GM19023 (cell line): ENCODE data around the gene ZNF74.
A peak's percentile ranks its signal among the peaks of the same experiment; 100 is the strongest.
"Not testable (repeated sequence)": the region's sequence is repeated elsewhere in the genome, so short reads cannot be mapped to it uniquely, and the experiment has no call there.

Experiments used
- ATAC-seq: cut with Tn5 transposase; IDR thresholded peaks from one replicate; pipeline ENCODE4 v1.9.1; 2021; ENCODE audit warnings: mild to moderate bottlenecking, moderate library complexity; ENCODE audit not compliant: unreplicated experiment

ZNF74 gene

DNA sequence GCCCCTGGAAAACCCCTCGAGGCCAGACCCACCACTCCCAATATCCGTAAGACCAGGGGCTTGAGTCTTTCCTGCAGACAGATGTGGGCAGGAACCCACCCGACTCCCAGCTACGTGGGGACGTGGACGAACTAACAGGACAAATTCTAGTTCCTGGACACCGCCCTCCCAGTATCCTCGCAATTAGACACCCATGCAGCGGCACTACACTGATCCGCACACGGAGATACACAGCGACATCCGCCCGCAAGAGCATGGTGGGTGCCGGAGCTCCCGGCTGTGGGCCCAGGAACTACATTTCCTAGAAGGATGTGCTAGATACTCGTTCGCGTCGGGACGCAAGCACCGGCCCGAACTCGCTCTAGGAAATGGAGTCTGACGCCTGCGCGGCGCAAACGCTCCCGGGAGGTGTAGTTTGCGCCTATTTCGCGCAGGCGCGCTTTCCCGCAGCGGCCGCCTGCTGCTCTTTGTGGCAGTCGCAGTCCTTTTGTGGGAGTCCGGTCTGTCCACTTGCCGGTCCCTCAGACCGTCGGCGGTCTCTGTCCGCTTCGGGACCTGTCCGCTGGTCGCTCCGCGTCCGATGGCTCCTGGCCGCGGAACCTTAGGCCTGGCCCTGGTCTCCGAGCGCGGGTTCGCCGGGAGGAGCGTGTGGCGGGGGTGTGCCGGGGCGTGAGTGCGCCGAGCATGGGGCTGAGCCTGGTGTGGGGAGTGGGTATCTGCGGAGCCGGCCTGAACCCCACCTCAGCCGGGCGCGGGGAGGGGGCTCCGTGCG, at the start of gene ZNF74:
Gene ZNF74, plus strand, starts transcription at position 447 of the 772 bp plus-strand sequence. CDS start 478 bp downstream, outside the sequence.
- ATAC-seq: peak; percentile 69

DNA sequence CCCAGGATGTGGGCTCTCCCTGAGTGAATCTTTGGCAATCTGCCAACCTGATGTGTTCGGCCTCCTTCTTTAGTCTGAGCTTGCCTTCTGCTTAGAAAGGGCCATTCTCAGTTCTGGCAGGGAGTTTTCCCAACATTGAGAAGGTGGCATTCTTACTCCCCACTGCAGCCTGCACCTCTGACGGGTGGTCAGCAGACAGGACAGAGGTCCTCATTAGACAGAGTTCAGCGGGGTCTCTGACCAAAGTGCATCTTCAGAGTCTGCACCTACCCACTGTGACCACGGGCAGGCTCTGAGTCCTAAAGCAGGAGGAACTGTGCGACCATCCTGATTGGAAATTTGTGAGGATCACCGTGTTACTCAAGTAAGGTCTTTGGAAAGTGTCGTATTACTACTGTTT, 47.4 kb upstream of the ZNF74 start:
- not testable (repeated sequence) for ATAC-seq

DNA sequence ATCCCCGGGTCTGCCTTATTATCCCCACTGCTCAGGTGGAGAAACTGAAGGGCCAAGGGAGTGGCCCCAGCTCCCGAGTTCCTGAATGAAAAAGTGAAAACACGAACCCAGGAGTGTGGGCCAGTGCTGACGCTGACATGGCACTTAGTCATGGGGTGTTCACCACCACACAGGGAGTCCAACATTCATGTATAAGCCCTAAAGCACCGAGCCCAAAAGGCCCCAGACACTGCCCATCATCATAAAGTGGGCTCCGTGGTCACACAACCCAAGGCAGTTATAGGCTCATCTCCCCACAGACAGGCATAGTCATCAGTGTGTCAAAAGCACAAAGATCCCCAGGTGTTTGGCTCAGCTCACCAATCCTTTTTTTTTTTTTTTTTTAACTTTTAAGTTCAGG, 41.4 kb upstream of the ZNF74 start:
- not testable (repeated sequence) for ATAC-seq

DNA sequence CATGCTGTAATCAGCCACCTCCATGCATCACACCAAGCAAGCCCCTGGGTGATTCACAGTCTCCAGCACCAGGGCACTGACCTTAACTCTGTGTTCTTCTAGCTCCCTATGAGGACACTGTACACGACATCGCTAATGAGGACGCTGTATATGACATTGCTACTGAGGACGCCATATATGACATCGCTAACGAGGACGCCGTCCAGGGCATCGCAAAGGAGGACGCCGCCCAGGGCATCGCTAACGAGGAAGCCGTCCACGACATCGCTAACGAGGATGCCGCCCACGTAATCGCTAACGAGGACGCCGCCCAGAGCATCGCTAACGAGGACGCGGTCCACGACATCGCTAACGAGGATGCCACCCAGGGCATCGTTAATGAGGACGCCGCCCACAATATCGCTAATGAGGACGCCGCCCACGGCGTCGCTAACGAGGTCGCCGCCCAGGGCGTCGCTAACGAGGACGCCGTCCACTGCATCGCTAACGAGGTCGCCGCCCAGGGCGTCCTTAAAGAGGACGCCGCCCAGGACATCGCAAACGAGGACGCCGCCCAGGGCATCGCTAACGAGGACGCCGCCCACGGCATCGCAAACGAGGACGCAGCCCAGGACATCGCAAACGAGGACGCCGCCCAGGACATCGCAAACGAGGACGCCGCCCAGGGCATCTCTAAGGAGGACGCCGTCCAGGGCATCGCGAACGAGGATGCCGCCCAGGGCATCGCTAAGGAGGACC, 39.5 kb upstream of the ZNF74 start:
- no peak for ATAC-seq

DNA sequence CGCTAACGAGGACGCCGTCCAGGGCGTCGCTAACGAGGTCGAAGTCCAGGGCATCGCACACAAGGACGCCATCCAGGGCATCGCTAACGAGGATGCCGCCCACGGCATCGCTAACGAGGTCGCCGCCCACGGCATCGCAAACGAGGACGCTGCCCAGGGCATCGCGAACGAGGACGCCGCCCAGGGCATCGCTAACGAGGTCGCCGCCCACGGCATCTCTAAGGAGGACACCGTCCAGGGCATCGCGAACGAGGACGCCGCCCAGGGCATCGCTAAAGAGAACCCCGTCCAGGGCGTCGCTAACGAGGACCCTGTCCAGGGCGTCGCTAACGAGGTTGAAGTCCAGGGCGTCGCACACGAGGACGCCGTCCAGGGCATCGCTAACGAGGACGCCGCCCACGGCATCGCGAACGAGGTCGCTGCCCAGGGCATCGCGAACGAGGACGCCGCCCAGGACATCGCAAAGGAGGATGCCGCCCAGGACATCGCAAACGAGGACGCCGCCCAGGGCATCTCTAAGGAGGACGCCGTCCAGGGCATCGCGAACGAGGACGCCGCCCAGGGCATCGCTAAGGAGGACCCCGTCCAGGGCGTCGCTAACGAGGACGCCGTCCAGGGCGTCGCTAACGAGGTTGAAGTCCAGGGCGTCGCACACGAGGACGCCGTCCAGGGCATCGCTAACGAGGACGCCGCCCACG, 37.9 kb upstream of the ZNF74 start:
- ATAC-seq: not testable (repeated sequence)

DNA sequence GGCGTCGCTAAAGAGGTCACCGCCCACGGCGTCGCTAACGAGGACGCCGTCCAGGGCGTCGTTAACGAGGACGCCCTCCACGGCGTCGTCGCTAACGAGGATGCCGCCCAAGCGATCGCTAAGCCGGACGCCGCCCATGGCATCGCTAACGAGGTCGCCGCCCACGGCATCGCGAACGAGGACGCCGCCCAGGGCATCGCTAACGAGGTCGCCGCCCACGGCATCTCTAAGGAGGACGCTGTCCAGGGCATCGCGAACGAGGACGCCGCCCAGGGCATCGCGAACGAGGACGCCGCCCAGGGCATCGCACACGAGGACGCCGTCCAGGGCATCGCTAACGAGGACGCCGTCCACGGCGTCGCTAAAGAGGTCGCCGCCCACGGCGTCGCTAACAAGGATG, 37.0 kb upstream of the ZNF74 start:
- ATAC-seq: not testable (repeated sequence)

DNA sequence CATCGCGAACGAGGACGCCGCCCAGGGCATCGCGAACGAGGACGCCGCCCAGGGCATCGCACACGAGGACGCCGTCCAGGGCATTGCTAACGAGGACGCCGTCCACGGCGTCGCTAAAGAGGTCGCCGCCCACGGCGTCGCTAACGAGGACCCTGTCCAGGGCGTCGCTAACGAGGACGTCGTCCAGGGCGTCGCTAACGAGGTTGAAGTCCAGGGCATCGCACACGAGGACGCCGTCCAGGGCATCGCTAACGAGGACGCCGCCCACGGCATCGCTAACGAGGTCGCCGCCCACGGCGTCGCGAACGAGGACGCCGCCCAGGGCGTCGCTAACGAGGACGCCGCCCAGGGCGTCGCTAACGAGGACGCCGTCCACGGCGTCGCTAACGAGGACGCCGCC, 36.0 kb upstream of the ZNF74 start:
- ATAC-seq: not testable (repeated sequence)

DNA sequence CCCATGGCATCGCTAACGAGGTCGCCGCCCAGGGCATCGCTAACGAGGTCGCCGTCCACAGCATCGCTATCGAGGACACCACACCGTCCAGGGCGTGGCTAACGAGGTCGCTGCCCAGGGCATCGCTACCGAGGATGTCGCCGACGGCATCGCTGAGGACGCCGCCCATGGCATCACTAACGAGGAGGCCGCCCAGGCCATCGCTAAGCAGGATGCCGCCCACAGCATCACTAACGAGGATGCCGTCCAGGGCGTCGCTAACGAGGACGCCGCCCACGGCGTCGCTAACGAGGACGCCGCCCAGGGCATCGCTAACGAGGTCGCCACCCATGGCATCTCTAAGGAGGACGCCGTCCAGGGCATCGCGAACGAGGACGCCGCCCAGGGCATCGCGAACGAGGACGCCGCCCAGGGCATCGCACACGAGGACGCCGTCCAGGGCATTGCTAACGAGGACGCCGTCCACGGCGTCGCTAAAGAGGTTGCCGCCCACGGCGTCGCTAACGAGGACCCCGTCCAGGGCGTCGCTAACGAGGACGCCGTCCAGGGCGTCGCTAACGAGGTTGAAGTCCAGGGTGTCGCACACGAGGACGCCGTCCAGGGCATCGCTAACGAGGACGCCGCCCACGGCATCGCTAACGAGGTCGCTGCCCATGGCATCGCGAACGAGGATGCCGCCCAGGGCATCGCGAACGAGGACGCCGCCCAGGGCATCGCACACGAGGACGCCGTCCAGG, 35.3 kb upstream of the ZNF74 start:
- ATAC-seq: not testable (repeated sequence)

DNA sequence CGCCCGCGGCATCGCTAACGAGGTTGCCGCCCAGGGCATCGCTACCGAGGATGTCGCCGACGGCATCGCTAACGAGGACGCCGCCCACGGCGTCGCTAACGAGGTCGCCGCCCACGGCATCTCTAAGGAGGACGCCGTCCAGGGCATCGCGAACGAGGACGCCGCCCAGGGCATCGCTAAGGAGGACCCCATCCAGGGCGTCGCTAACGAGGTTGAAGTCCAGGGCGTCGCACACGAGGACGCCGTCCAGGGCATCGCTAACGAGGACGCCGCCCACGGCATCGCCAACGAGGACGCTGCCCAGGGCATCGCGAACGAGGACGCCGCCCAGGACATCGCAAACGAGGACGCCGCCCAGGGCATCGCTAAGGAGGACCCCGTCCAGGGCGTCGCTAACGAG, 33.7 kb upstream of the ZNF74 start:
- not testable (repeated sequence) for ATAC-seq

DNA sequence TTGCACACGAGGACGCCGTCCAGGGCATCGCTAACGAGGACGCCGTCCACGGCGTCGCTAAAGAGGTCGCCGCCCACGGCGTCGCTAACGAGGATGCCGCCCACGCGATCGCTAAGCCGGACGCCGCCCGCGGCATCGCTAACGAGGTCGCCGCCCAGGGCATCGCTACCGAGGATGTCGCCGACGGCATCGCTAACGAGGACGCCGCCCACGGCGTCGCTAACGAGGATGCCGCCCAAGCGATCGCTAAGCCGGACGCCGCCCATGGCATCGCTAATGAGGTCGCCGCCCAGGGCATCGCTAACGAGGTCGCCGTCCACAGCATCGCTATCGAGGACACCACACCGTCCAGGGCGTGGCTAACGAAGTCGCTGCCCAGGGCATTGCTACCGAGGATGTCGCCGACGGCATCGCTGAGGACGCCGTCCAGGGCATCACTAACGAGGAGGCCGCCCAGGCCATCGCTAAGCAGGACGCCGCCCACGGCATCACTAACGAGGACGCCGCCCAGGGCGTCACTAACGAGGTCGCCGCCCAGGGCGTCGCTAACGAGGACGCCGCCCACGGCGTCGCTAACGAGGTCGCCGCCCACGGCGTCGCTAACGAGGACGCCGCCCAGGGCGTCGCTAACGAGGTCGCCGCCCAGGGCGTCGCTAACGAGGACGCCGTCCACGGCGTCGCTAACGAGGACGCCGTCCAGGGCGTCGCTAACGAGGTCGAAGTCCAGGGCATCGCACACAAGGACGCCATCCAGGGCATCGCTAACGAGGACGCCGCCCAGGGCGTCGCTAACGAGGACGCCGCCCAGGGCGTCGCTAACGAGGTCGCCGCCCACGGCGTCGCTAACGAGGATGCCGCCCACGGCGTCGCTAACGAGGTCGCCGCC, 32.8 kb upstream of the ZNF74 start:
- not testable (repeated sequence) for ATAC-seq

DNA sequence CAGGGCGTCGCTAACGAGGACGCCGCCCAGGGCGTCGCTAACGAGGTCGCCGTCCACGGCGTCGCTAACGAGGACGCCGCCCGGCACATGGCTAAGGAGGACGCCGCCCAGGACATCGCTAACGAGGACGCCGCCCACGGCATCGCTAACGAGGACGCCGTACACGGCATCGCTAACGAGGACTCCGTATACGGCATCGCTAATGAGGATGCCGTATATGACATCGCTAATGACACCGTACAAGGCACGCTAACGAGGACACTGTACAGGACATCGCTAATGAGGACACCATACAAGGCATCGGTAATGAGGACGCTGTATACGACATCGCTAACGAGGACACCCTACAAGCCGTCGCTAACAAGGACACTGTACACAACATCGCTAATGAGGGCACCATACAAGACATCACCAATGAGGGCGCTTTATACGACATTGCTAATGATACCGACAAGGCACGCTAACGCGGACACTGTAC, 32.2 kb upstream of the ZNF74 start:
- ATAC-seq: not testable (repeated sequence)

DNA sequence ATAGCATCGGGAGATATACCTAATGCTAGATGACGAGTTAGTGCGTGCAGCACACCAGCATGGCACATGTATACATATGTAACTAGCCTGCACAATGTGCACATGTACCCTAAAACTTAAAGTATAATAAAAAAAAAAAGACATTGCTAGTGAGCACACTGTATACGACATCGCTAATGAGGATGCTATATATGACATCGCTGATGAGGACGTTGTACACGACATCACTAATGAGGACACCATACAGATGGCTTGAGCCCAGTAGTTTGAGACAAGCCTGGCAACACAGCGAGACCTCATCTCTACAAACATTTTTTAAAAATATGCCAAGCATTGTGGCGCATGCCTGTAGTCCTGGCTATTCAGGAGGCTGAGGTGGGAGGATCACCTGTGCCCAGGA, 31.5 kb upstream of the ZNF74 start:
- not testable (repeated sequence) for ATAC-seq

DNA sequence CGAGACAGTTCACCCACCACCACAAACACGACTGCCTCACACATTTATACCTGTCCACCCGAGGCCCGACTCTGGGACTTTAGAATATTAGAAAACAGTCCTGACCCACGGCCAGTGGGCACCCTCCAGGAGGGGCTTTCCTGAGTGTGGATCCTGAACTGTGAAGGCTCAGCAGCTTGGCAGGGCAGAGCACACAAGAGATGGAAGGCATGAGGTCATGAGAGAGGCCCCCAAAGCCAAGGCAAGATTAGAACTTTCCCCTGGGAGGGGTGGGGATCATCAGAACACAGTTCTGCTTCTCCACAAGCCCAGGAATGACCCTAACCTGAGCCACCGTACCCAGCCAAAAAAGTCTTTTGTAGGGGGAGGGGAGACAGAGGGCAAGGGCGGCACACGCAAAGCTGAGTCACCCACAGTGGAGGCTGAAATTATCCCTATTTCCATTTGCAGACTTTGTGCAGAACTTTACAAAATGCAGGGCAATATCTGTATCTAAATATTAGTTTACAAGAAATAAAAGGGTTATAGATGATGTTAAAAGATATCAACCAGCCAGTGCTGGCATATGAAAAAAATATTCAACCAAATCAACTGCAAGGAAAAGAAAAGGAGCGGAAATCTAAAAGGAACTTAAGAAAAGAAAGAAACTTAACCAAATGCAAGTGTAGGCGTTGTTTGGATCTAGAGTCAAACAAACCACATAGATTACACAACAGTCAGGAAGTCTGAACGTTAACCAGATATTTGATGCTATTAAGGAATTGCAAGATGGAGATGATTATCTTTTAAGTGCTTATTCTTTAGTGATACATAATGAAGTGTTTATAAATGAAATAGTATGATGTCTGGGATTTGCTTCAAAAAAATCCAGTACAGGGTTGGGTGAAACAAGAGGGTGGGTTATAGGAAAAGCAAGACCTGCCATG, 29.4 kb upstream of the ZNF74 start:
- ATAC-seq: not testable (repeated sequence)

DNA sequence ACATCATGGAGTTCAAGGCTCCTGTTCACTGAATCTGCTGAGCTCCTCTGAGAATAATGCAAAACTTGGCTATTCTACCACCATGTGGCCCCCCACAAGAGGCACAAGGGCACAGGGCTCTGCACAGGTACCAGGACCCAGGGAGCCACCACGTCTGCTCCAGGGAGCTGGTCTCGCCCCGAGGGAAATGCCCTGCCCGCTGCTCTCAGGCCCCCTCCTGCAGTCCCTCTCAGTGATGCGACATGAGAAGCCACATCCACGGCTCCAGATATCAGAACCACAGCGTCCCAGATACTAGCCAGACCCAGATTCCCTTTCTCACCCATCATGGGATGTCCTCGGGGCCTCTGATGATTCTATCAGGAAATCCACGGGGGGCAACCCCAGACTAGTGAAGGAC, 27.1 kb upstream of the ZNF74 start:
- not testable (repeated sequence) for ATAC-seq

DNA sequence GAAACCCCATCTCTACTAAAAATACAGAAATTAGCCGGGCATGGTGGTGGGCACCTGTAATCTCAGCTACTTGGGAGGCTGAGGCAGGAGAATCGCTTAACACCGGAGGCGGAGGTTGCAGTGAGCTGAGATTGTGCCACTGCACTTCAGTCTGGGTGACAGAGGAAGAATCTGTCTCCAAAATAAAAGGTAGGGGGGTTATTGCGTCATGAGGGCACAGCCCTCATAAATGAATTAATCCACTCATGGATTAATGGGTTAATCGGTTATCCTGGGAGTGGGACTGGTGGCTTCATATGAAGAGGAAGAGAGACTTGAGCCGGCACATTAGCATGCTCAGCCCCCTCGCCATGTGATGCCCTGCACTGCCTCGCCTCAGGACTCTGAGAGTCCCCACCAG, 25.1 kb upstream of the ZNF74 start:
- not testable (repeated sequence) for ATAC-seq

DNA sequence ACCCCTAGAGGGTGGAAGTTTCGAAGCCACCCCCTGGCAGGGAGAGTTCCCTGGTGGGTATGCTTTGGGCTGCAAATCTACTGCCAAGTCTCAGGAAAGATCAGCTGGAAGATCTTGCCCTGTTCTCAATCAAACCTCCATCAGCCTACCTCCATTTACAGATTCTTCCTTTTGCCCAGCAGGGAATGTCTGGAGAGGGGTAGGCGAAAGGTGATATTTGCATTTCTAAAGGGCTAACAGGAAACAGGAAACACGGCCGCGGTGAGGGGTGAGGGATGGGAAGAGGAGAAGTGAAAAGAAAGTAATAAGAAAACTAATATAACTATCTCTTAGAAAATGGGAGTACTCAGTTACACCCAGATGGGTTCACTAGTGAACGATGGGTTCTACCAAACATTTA, 22.3 kb upstream of the ZNF74 start:
- not testable (repeated sequence) for ATAC-seq

DNA sequence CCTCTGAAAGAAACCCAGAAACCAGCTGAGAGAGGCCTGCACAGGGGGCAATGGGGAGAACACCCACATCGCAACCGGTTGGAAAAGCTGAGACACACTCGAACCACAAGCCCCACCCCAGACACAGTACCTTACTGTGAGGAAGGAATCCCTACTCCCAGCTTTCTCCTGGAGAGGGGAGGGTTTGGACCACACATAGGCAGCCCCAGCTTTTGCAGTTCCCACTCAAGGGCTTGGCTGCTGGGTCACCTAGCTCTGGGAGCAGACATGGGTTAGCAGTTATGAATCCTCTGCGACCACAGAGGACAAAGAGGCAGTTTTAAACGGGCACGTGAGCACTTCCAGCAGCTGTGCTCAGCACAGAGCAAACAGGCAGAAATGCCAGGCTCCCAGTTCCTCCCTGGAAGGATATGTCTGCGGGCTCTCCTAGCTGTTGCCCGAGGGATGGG, 21.5 kb upstream of the ZNF74 start:
- not testable (repeated sequence) for ATAC-seq

DNA sequence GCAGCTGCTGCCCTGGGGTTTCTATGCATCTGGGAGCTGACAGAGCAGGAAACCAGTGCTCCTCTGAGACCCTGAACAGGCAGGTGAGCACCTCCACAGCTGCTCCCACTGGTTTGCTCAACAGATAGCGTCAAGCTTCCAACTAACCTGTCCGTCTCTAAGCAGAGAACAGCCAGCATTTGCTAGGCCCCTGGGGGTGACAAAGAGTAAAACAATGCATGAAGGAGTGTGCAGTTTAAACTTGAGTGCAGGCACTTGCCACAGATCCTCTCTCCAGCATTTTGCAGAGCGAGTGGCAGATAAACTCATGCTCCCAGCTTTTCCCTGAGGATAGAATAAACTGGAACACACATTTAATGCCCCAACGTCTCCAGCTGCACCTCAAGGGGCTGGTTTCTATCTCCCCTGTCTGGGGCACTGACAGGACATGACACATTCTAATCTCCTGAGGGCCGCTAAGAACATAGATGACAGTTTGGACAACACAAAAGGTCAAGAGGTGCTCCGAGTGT, 20.7 kb upstream of the ZNF74 start:
- ATAC-seq: not testable (repeated sequence)
